Heart left ventricle (tissue), 13 donors: ENCODE data around the gene FGF23.

Experiments used
- CTCF ChIP-seq, 12 donors: fragments of 200-600 bp; sonication (generic) in 4 of 12; IDR thresholded peaks; one replicate each; pipeline versions ENCODE4 v1.5.0 to v1.8.0; 2018 to 2022; ENCODE audit warnings: antibody characterized with exemption in 12 of 12, mild to moderate bottlenecking in 5 of 12
- POLR2A ChIP-seq, 2 donors: fragments of 450-650 bp; IDR thresholded peaks; one replicate each; pipeline ENCODE4 v1.6.1; 2017; ENCODE audit warnings: antibody characterized with exemption in 2 of 2, mild to moderate bottlenecking in 2 of 2, moderate library complexity in 2 of 2
- donor health status: ischemic (EF 13 %, LVEDD 7.1; RV severe dilation, severe dysfunction).
- donor health status: DM: no; HTN: yes; CAD: no.
- donor health status: DM: no; HTN: no; CAD: no.
- donor health status: ischemic (EF 25% LVEDD 6.9; RV normal size, moderate dysfunction).
- donor health status: ischemic (EF 25% LVEDD 5.7; RV mildly dilated, moderate dysfunction).
- donor health status: ischemic (EF 35%, LVEDD 5.7; RV mildly dilated, moderate dysfunction).
- donor health status: nonischemic (EF 11% LVEDD 7.7; RV severe dilation, severe dysfunction).
- donor health status: DM: yes; HTN: yes; CAD: no.
- donor health status: PGD.
- donor health status: ischemic (EF 29% LVEDD 5.4; RV normal size, mild dysfunction).
- donor health status: nonischemic (EF 23%, LVEDD 6.1; RV moderate dilation, normal function).

GRCh38 chr12:4372653-4373052 lies 6.9 kb downstream of the FGF23 start:
- no peak for TF ChIP-seq CTCF (IDR thresholded peaks at IDR 0.05)
- no peak for TF ChIP-seq POLR2A (IDR thresholded peaks at IDR 0.05)
